Astrocyte of the cerebellum (primary cell): Measurements from ENCODE around the gene SDCCAG8.

ENCODE experiments used
- DNase-seq: peaks from one replicate; pipeline ENCODE4 v3.0.0-alpha.2; 2011; ENCODE audit warnings: low read depth
- H3K4me3 ChIP-seq: 2 replicates; pipeline ENCODE4 v1.5.1; 2011; ENCODE audit warnings: mild to moderate bottlenecking, low read depth, low read length, moderate library complexity
- CTCF ChIP-seq: IDR thresholded peaks from 2 replicates; pipeline ENCODE4 v1.5.1; 2012; ENCODE audit warnings: low read length, low read depth, moderate library complexity, mild to moderate bottlenecking; ENCODE audit errors: missing control alignments
- in situ Hi-C: cut with HindIII; loops from 2 replicates; pipeline ENCODE4 v1.10.0; 2017; ENCODE audit warnings: low sequenced_read_pairs

Gene SDCCAG8

DNA sequence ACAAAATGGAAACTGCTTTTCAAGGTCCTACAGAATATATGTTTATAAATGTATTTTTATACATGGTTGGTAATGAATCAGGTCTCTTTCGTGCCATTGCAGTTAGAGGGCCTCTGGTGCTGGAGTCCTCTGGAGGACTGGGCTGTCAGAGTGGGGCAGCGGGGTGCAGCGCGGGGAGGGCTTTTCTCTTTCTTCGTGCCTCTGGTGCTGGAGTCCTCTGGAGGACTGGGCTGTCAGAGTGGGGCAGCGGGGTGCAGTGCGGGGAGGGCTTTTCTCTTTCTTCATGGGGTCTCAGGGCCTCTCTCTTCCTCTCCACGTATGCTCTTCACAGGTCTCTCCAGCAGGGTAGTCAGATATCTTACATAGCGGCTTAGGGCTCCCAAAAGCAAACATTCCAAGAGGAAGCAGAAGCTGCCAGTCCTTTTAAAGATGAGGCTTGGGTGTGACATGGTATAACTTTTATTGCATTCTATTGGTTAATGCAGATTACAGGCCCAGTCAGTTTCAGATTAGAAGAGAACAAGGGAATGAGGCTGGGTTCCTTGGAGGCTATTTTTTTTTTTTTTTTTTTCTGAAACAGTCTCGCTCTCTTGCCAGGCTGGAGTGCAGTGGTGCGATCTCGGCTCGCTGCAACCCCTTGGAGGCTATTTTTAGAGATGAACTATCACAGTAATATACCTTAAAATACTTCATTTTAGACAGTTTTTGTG, 13.1 kb downstream of the SDCCAG8 start:
- TF ChIP-seq CTCF, result peak; percentile 1
- no peak for DNase-seq
- in situ Hi-C loops, result no loop called here
- no peak overlapping the region for H3K4me3 ChIP-seq

GRCh38 chr1:243269461-243269801, 13.6 kb downstream of the SDCCAG8 start:
- H3K4me3 ChIP-seq, result no peak overlapping the region
- DNase-seq, result no peak
- TF ChIP-seq CTCF, result no peak
- in situ Hi-C loops, result no loop called here

- TF ChIP-seq CTCF, result no peak
- no peak for DNase-seq
- no peak overlapping the region for H3K4me3 ChIP-seq
- in situ Hi-C loops, result no loop called here
Measured at GRCh38 chr1:243270097-243270864, 14.4 kb downstream of the SDCCAG8 start.

- DNase-seq, result no peak
- H3K4me3 ChIP-seq, result no peak overlapping the region
- TF ChIP-seq CTCF, result no peak
- in situ Hi-C loops, result no loop called here
Measured at GRCh38 chr1:243271996-243272395, 16.2 kb downstream of the SDCCAG8 start.

GRCh38 chr1:243272401-243272800, 16.6 kb downstream of the SDCCAG8 start:
- no peak for DNase-seq

DNA sequence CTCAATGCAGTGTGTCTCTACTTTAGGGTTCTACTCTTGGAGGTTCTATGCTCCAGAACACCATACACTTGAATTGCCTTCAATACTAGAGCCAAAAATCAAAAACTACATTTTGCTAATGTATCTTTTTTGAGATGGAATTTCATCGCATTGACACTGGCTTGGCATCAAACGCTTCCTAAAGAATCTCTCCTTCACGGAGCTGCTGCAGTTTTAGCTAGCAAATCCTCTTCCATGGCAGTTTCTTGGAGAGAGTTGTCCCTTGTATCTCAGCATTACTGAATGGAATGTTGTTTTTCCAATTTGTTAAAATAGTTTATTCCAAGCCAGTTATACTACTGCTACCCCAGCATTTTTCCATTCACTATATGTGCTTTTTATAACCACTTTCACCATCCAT, 17.7 kb downstream of the SDCCAG8 start:
- in situ Hi-C loops, result no loop called here
- TF ChIP-seq CTCF, result no peak
- no peak overlapping the region for H3K4me3 ChIP-seq

More at GRCh38 chr1:243272401-243272800, 16.6 kb downstream of the SDCCAG8 start:
- in situ Hi-C loops, result no loop called here
- H3K4me3 ChIP-seq, result no peak overlapping the region
- TF ChIP-seq CTCF, result no peak

More for the DNA sequence above, 17.7 kb downstream of the SDCCAG8 start:
- no peak for DNase-seq
